Measurements from ENCODE around the gene PHAF1. TPM values are rescaled to one million over a fixed set of nuclear protein-coding genes. Genes with fewer than 3 reads are reported as not detected.
"Not testable (repeated sequence)": the region's sequence is repeated elsewhere in the genome, so short reads cannot be mapped to it uniquely, and the experiment has no call there.

Gene PHAF1
- total and polyA plus RNA-seq, 2 of the 8 experiments (the other 6 are each of a cell fraction or from before 2014, with no cell fraction given): 18.6 to 26.4 TPM

GRCh38 chr16:67120025-67120424 lies 10.3 kb downstream of the PHAF1 start (continued):
- no peak for TF ChIP-seq ATF3 (IDR thresholded peaks at IDR 0.05; ENCODE audit: insufficient read depth, low read depth, low read length)
- no peak for TF ChIP-seq POU5F1 (IDR thresholded peaks at IDR 0.05; ENCODE audit: low read depth, low read length)
- TF ChIP-seq RAD21 (IDR thresholded peaks at IDR 0.05 in 1 of 2, conservative IDR thresholded peaks at IDR 0.05 in 1 of 2; ENCODE audit: low read depth in 2 of 2, low read length in 2 of 2): no peak

- H2BK20ac ChIP-seq (ENCODE audit: low read length); H2BK5ac ChIP-seq (ENCODE audit: low read depth, low read length); DNase-seq (ENCODE audit: low read depth in 1 of 2, low spot score in 2 of 2); H3K9me3 ChIP-seq (ENCODE audit: insufficient read depth in 2 of 2, low read depth in 1 of 2, low read length in 1 of 2); H3K18ac ChIP-seq (ENCODE audit: extremely low read depth, low read length); FAIRE-seq; H2BK120ac ChIP-seq (replicated peaks; ENCODE audit: low read depth, low read length); H2BK15ac ChIP-seq (ENCODE audit: low read length); H4K8ac ChIP-seq (ENCODE audit: extremely low read depth, insufficient read depth, low read length); H3K23me2 ChIP-seq (ENCODE audit: low read depth, low read length); H3K9ac ChIP-seq (replicated peaks in 1 of 4; ENCODE audit: extremely low read depth in 1 of 4, low read depth in 3 of 4, low read length in 3 of 4); H3K4me1 ChIP-seq (replicated peaks in 1 of 4; ENCODE audit: control insufficient read depth in 3 of 4, insufficient read depth in 4 of 4, low read length in 3 of 4); H3K56ac ChIP-seq (replicated peaks; ENCODE audit: insufficient read length, low read depth, low read length); H3K4me3 ChIP-seq (ENCODE audit: extremely low read depth in 1 of 4, insufficient read depth in 2 of 4, low read depth in 3 of 4, low read length in 4 of 4); H2BK12ac ChIP-seq (ENCODE audit: low read depth, low read length); POLR2A ChIA-PET (ENCODE audit: partially characterized antibody); CTCF ChIA-PET (ENCODE audit: partially characterized antibody); H4K20me1 ChIP-seq (replicated peaks in 1 of 2; ENCODE audit: control insufficient read depth in 1 of 2, insufficient read depth in 2 of 2, low read length in 2 of 2); H3K27me3 ChIP-seq (replicated peaks in 1 of 4; ENCODE audit: control insufficient read depth in 3 of 4, extremely low read depth in 1 of 4, insufficient read depth in 3 of 4, low read length in 3 of 4); H3K79me2 ChIP-seq (ENCODE audit: control insufficient read depth in 1 of 2, insufficient read depth in 2 of 2, low read length in 2 of 2); H3K23ac ChIP-seq (ENCODE audit: insufficient read length); H3K4me2 ChIP-seq (ENCODE audit: insufficient read depth in 1 of 2, low read depth in 2 of 2, low read length in 2 of 2); H2AFZ ChIP-seq (ENCODE audit: low read length); H3K79me1 ChIP-seq (ENCODE audit: low read depth, low read length); H4K91ac ChIP-seq (replicated peaks; ENCODE audit: insufficient read length, low read length); H3K27ac ChIP-seq (ENCODE audit: low read depth, low read length); H4K5ac ChIP-seq (ENCODE audit: insufficient read length, low read depth, low read length); H3K14ac ChIP-seq (ENCODE audit: insufficient read length); H3K4ac ChIP-seq (replicated peaks; ENCODE audit: insufficient read length, low read depth, low read length); H2AK5ac ChIP-seq (ENCODE audit: low read depth, low read length): not testable (repeated sequence)
- 94% methylated on average over 5 of the region's 5 CpGs; no CpG with 5 or more reads in 1 of the 2 experiments for WGBS, 2 experiments (ENCODE audit: extremely low coverage in 1 of 2, insufficient coverage in 1 of 2, insufficient read length in 1 of 2, insufficient replicate concordance in 2 of 2, low coverage in 1 of 2, low lambda C conversion rate in 2 of 2, missing lambda C conversion rate in 1 of 2)
- peaks cover 0 to 14% (median 8%) of the 10 kb centered on the region in 4 experiments; a peak in 5 of 8 replicates for H3K36me3 ChIP-seq (ENCODE audit: control insufficient read depth in 2 of 4, insufficient read depth in 4 of 4, low read length in 3 of 4)
Measured at GRCh38 chr16:67122799-67123198, 13.1 kb downstream of the PHAF1 start.

All from H1 (cell line).